GM23338 (cell line): ENCODE data around the gene ATCAY. TPM values are rescaled to one million over a fixed set of nuclear protein-coding genes. Genes with fewer than 3 reads are reported as not detected.
A peak's percentile ranks its signal among the peaks of the same experiment; 100 is the strongest.
"Not testable (repeated sequence)": the region's sequence is repeated elsewhere in the genome, so short reads cannot be mapped to it uniquely, and the experiment has no call there.

Experiments
- ATAC-seq: fragments of 200-7000 bp; cut with Tn5 transposase; 3 replicates; pipeline ENCODE4 v1.9.1; 2020
- DNase-seq: peaks from one replicate; pipeline ENCODE4 v3.0.0-alpha.2; 2015; ENCODE audit warnings: low spot score
- H2AFZ ChIP-seq: fragments of 200-600 bp; sonication (generic); 2 replicates; pipeline ENCODE4 v1.8.0; 2016; ENCODE audit warnings: antibody characterized with exemption, mild to moderate bottlenecking, moderate library complexity
- H3F3A ChIP-seq: fragments of 200-600 bp; sonication (generic); replicated peaks from 2 replicates; pipeline ENCODE4 v1.8.0; 2017; ENCODE audit warnings: antibody characterized with exemption, mixed run types, low read depth
- H3K27ac ChIP-seq: fragments of 200-600 bp; sonication (generic); 2 replicates; pipeline ENCODE4 v1.6.1; 2016; ENCODE audit warnings: low read depth
- H3K27me3 ChIP-seq: fragments of 200-600 bp; sonication (generic); 2 replicates; pipeline ENCODE4 v1.8.0; 2016; ENCODE audit warnings: mild to moderate bottlenecking, mixed run types, moderate library complexity; ENCODE audit not compliant: insufficient read depth
- H3K36me3 ChIP-seq: fragments of 200-600 bp; sonication (generic); 2 replicates; pipeline ENCODE4 v1.8.0; 2016; ENCODE audit warnings: mild to moderate bottlenecking; ENCODE audit not compliant: insufficient read depth
- H3K4me1 ChIP-seq: fragments of 200-600 bp; sonication (generic); 2 replicates; pipeline ENCODE4 v1.8.0; 2016; ENCODE audit warnings: mild to moderate bottlenecking, moderate library complexity; ENCODE audit not compliant: insufficient read depth
- H3K4me2 ChIP-seq: fragments of 200-600 bp; sonication (generic); 2 replicates; pipeline ENCODE4 v1.7.1; 2017; ENCODE audit warnings: mixed run types
- H3K4me3 ChIP-seq: fragments of 200-600 bp; sonication (generic); 2 replicates; pipeline ENCODE4 v1.6.1; 2016; ENCODE audit warnings: mixed run types
- H3K79me2 ChIP-seq: fragments of 200-600 bp; sonication (generic); replicated peaks from 2 replicates; pipeline ENCODE4 v1.8.0; 2017; ENCODE audit warnings: mild to moderate bottlenecking; ENCODE audit not compliant: insufficient read depth
- H3K9me2 ChIP-seq: fragments of 200-600 bp; sonication (generic); 2 replicates; pipeline ENCODE4 v1.8.0; 2017; ENCODE audit not compliant: insufficient read depth
- H4K20me1 ChIP-seq: fragments of 200-600 bp; sonication (generic); replicated peaks from 2 replicates; pipeline ENCODE4 v1.8.0; 2017; ENCODE audit warnings: mild to moderate bottlenecking; ENCODE audit not compliant: insufficient read depth
- H3K27ac Mint-ChIP-seq: 2 replicates; pipeline ENCODE4 v1.8.0; 2020; ENCODE audit warnings: inconsistent platforms, mild to moderate bottlenecking, moderate library complexity, mixed read lengths
- H3K27me3 Mint-ChIP-seq: 3 replicates; pipeline ENCODE4 v1.8.0; 2022; ENCODE audit warnings: low read depth, mild to moderate bottlenecking, moderate library complexity, mixed read lengths, inconsistent platforms; ENCODE audit not compliant: insufficient read depth, poor library complexity
- H3K36me3 Mint-ChIP-seq: 3 replicates; pipeline ENCODE4 v1.8.0; 2021; ENCODE audit warnings: low read depth, mild to moderate bottlenecking, inconsistent platforms, moderate library complexity, mixed read lengths
- H3K4me1 Mint-ChIP-seq: 3 replicates; pipeline ENCODE4 v1.8.0; 2020; ENCODE audit warnings: mild to moderate bottlenecking, inconsistent platforms, mixed read lengths
- H3K4me3 Mint-ChIP-seq: 3 replicates; pipeline ENCODE4 v1.8.0; 2021; ENCODE audit warnings: moderate library complexity, mild to moderate bottlenecking, inconsistent platforms, mixed read lengths
- H3K9me3 Mint-ChIP-seq: 3 replicates; pipeline ENCODE4 v1.8.0; 2020; ENCODE audit warnings: moderate library complexity, mild to moderate bottlenecking, inconsistent platforms, mixed read lengths
- CREB1 ChIP-seq: fragments of 250-450 bp; sonication (Bioruptor Pico); IDR thresholded peaks from 2 replicates; pipeline ENCODE4 v1.5.0; 2020; ENCODE audit warnings: low read depth, mild to moderate bottlenecking, moderate library complexity
- REST ChIP-seq: IDR thresholded peaks from one replicate; pipeline ENCODE4 v1.6.1; 2018; ENCODE audit warnings: antibody characterized with exemption; ENCODE audit not compliant: unreplicated experiment
- STAT1 ChIP-seq: IDR thresholded peaks from one replicate; pipeline ENCODE4 v1.6.1; 2016; ENCODE audit warnings: antibody characterized with exemption; ENCODE audit not compliant: unreplicated experiment
- polyA plus RNA-seq: library from polyadenylated mRNA; unstranded; fragments of >200 nt; fragmentation: Nextera tagmentation; extraction: Ambion mirVana; gene quantifications from 2 replicates; pipeline ENCODE4 v1.2.1, GENCODE V29; 2016
- total RNA-seq: library from RNA; depleted of rRNA; stranded (reverse); fragments of >200 nt; shearing (Covaris generic); gene quantifications from 2 replicates; pipeline ENCODE4 v1.2.3, GENCODE V29; 2014
- TF ChIP-seq, protein P1 (sequence below), 2 experiments: fragments of 200-600 bp in 1 of 2; sonication (generic) in 1 of 2; conservative IDR thresholded peaks; 2 replicates each; pipeline versions ENCODE4 v1.5.1 to v1.6.1; 2016 to 2017; ENCODE audit warnings: antibody characterized with exemption in 2 of 2, low read depth in 2 of 2, mild to moderate bottlenecking in 2 of 2, moderate library complexity in 1 of 2

The ATCAY gene
- total and polyA plus RNA-seq, 2 experiments from 2014 or later = 16.9 to 45.7 TPM

DNA sequence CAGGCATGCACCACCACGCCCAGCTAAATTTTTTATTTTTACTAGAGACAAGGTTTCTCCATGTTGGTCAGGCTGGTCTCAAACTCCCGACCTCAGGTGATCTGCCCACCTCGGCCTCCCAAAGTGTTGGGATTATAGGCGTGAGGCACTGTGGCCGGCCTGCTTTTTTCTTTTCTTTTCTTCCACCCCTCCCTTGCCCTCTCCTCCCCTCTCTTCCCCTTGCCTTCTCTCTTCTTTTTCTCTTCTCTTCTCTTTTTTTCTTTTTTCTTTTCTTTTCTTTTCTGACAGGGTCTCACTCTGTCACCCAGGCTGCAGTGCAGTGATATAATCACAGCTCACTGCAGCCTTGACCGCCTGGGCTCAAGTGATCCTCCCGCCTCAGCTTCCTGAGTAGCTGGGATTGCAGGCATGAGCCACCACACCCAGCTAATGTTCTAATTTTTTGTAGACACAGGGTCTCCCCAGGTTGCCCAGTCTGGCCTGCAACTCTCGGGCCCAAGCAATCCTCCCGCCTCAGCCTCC, 72.3 kb downstream of the ATCAY start:
- not testable (repeated sequence) for ATAC-seq, H3K4me3 ChIP-seq, H3K27me3 ChIP-seq, H3K27ac Mint-ChIP-seq, H3F3A ChIP-seq, DNase-seq, H3K9me3 Mint-ChIP-seq, H3K4me2 ChIP-seq, H3K4me1 Mint-ChIP-seq, H3K36me3 Mint-ChIP-seq, H3K79me2 ChIP-seq, H3K4me3 Mint-ChIP-seq, H3K36me3 ChIP-seq, H4K20me1 ChIP-seq, H2AFZ ChIP-seq, H3K4me1 ChIP-seq, H3K9me2 ChIP-seq
- 0 out of 2 replicates have a peak overlapping the region, but pooled peaks have one; percentile 55 for H3K27ac ChIP-seq
- peaks cover 14% of the 10 kb centered on the region for H3K27me3 Mint-ChIP-seq

GRCh38 chr19:3954107-3954506, 73.6 kb downstream of the ATCAY start:
- H3K36me3 Mint-ChIP-seq = peaks cover 12% of the 10 kb centered on the region; the same call in 2 of the 3 replicates
- Histone ChIP-seq H3K79me2 (no peaks in the 10 kb centered on the region), H2AFZ (no peak overlapping the region), H3K36me3 (0 out of 2 replicates have a peak, but pooled peaks cover 6% of the 10 kb centered on the region), H4K20me1 (no peaks in the 10 kb centered on the region; the same call in 1 of the 2 replicates), H3K4me1 (peaks cover 9% of the 10 kb centered on the region; the same call in 1 of the 2 replicates), H3K9me2 (no peaks in the 10 kb centered on the region), H3F3A (0 out of 2 replicates have a peak, but pooled peaks cover 3% of the 10 kb centered on the region), H3K4me3 (no peak overlapping the region), H3K27me3 (no peaks in the 10 kb centered on the region), H3K27ac (no peak overlapping the region), H3K4me2 (no peak overlapping the region)
- TF ChIP-seq, protein P1, sequence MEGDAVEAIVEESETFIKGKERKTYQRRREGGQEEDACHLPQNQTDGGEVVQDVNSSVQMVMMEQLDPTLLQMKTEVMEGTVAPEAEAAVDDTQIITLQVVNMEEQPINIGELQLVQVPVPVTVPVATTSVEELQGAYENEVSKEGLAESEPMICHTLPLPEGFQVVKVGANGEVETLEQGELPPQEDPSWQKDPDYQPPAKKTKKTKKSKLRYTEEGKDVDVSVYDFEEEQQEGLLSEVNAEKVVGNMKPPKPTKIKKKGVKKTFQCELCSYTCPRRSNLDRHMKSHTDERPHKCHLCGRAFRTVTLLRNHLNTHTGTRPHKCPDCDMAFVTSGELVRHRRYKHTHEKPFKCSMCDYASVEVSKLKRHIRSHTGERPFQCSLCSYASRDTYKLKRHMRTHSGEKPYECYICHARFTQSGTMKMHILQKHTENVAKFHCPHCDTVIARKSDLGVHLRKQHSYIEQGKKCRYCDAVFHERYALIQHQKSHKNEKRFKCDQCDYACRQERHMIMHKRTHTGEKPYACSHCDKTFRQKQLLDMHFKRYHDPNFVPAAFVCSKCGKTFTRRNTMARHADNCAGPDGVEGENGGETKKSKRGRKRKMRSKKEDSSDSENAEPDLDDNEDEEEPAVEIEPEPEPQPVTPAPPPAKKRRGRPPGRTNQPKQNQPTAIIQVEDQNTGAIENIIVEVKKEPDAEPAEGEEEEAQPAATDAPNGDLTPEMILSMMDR (conservative IDR thresholded peaks at IDR 0.05; ENCODE audit: low read depth in 2 of 2) = no peak
- no peak for TF ChIP-seq REST
- TF ChIP-seq CREB1 (CRISPR knock-in tag) = no peak
- TF ChIP-seq STAT1 = no peak
- no peak for ATAC-seq
- H3K27ac Mint-ChIP-seq = no peak overlapping the region
- peaks cover 9% of the 10 kb centered on the region; the same call in 2 of the 3 replicates for H3K4me1 Mint-ChIP-seq
- H3K4me3 Mint-ChIP-seq = no peak overlapping the region
- H3K27me3 Mint-ChIP-seq = peaks cover 14% of the 10 kb centered on the region
- DNase-seq = no peak
- H3K9me3 Mint-ChIP-seq = no peaks in the 10 kb centered on the region; the same call in 2 of the 3 replicates

DNA sequence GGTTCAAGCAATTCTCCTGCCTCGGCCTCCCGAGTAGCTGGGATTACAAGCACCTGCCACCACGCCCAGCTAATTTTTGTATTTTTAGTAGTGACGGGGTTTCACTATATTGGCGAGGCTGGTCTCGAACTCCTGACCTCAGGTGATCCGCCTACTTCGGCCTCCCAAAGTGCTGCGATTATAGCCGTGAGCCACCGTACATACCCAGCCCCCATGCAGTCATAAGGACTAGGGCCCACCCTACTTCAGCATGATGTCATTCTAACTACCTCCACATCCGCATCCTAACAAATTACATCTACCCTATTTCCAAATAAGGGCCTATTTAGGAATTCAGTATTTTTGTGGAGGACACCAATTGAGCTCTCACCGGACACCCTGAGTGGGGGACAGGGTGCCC, 74.8 kb downstream of the ATCAY start:
- not testable (repeated sequence) for H2AFZ ChIP-seq, H3K79me2 ChIP-seq, H3K27ac Mint-ChIP-seq, H3K4me3 ChIP-seq, H3K4me1 Mint-ChIP-seq, H3K27ac ChIP-seq, H3K9me3 Mint-ChIP-seq, H3F3A ChIP-seq, H3K4me3 Mint-ChIP-seq, H3K36me3 ChIP-seq, DNase-seq, H3K4me2 ChIP-seq, H4K20me1 ChIP-seq, ATAC-seq, H3K9me2 ChIP-seq, H3K4me1 ChIP-seq, H3K27me3 ChIP-seq
- Mint-ChIP-seq H3K27me3 (peaks cover 15% of the 10 kb centered on the region), H3K36me3 (peaks cover 19% of the 10 kb centered on the region; the same call in 2 of the 3 replicates)
